ENCODE measurements around the gene NCOA1. TPM values are rescaled to one million over a fixed set of nuclear protein-coding genes. Genes with fewer than 3 reads are reported as not detected.

NCOA1 gene
- total RNA-seq, 1 donor from 2014 or later: 20.1 TPM

DNA sequence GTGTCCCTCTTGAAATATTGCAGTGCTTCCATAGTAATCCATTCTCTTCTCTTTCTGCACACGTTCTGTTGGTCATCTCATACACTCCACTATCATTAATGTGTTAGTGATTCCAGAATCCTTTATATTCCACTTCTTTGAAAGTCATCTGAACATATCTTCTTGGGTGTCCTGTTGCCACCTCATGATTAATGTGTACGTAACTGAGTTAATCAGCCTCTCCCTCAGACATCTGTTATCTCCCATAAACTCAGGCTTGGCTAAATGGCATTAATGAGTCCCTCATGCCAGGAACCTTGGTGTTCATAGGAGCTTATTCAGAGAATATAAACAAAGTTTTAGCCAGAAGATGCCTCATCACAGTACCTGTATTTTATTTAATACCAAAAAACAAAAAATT is 126.4 kb downstream of the NCOA1 start:
- Mint-ChIP-seq H3K4me3 (no peak overlapping the region), H3K36me3 (ENCODE audit: low read depth) (no peaks in the 10 kb centered on the region), H3K4me1 (peaks cover 3% of the 10 kb centered on the region), H3K27me3 (ENCODE audit: low read depth) (no peaks in the 10 kb centered on the region), H3K27ac (ENCODE audit: unreplicated experiment) (no peak overlapping the region), H3K9me3 (no peaks in the 10 kb centered on the region)
- TF ChIP-seq CTCF (conservative IDR thresholded peaks at IDR 0.05): no peak
- DNase-seq (ENCODE audit: low read depth, low spot score): no peak

GRCh38 chr2:24618144-24618543 is 127.1 kb downstream of the NCOA1 start:
- Mint-ChIP-seq H3K36me3 (ENCODE audit: low read depth) (no peaks in the 10 kb centered on the region), H3K4me1 (peaks cover 1% of the 10 kb centered on the region), H3K27me3 (ENCODE audit: low read depth) (no peaks in the 10 kb centered on the region), H3K27ac (ENCODE audit: unreplicated experiment) (no peak overlapping the region), H3K4me3 (no peak overlapping the region), H3K9me3 (no peaks in the 10 kb centered on the region)
- no peak for TF ChIP-seq CTCF (conservative IDR thresholded peaks at IDR 0.05)
- DNase-seq (ENCODE audit: low read depth, low spot score): no peak

DNA sequence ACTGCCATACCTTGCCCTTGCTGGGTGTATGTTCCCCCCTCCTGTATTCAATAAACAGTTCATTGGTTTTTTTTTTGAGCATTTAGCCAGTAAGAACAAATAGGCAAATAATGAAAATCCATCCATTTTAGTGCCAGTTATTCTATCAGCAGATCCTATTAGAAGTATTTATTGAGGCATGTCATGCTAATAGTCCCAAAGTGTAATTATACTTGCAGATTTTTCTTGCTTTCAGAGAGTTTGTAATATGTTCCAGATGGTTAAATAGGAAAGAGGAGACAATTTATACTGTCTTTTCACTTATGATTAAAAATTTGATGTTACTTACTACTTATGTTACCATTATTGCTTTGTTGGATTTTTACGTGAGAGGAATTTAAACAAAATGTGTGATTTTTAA is 127.6 kb downstream of the NCOA1 start:
- H3K36me3 Mint-ChIP-seq (ENCODE audit: low read depth): no peaks in the 10 kb centered on the region
- no peak for TF ChIP-seq CTCF (conservative IDR thresholded peaks at IDR 0.05)
- H3K9me3 Mint-ChIP-seq: no peaks in the 10 kb centered on the region
- no peaks in the 10 kb centered on the region for H3K27me3 Mint-ChIP-seq (ENCODE audit: low read depth)
- H3K27ac Mint-ChIP-seq (ENCODE audit: unreplicated experiment): no peak overlapping the region
- no peak overlapping the region for H3K4me3 Mint-ChIP-seq
- DNase-seq (ENCODE audit: low read depth, low spot score): no peak
- no peaks in the 10 kb centered on the region for H3K4me1 Mint-ChIP-seq

DNA sequence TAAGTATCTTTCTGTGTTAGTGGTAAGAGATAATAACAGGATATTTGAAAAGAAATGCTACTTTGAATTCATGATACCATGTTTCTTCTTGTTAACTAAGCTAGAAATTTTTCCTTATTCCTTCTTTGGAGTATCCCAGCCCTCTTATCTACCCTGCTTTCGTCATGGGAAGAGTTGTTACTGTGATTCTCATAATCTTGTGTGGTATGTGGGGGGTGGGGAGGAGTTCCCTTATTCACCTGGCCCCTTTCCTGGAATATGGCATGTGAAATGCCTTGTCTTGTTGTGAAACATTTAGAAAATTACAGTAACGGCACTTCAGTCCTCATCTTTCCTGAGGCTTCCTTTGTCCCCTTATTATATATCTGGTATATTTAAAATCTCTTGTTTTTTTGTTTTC is 129.9 kb downstream of the NCOA1 start:
- TF ChIP-seq CTCF (conservative IDR thresholded peaks at IDR 0.05): no peak
- Mint-ChIP-seq H3K27ac (ENCODE audit: unreplicated experiment) (no peak overlapping the region), H3K4me3 (no peak overlapping the region), H3K27me3 (ENCODE audit: low read depth) (no peaks in the 10 kb centered on the region), H3K4me1 (peaks cover under 1% of the 10 kb centered on the region), H3K36me3 (ENCODE audit: low read depth) (no peaks in the 10 kb centered on the region), H3K9me3 (no peaks in the 10 kb centered on the region)
- no peak for DNase-seq (ENCODE audit: low read depth, low spot score)

DNA sequence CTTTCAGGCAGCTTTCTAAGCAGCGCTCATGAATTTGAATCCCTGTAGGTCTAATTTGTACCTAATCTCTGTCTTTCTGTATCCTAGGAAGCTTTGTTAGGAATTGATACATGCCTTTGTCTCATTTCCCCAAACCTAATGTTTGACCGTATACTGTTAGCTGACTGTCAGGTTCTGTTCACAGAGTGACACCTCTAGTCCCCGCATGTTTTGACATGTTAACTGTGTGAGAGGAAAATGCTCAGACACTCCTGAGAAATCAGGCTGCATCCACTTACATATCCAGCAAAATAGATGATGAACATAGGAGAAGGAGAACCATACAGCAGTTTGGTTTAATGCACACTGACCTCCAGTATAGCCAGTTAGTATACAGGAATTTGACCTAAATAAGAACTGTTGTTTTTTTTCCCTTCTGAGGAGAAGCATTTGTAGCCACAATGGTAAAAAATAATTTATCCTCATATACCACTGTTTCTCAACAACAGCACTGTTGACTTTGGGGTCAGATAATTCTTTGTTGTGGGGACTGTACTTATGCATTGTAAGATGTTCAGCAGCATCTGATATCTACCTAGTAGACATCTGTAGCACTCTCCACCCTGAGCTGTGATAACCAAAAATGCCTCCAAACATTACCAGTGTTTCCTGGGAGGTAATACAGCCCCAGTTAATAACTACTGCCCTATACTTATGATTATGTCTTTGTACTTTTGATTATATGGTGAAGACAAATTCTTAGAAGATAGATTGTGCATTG is 130.9 kb downstream of the NCOA1 start:
- H3K9me3 Mint-ChIP-seq: no peaks in the 10 kb centered on the region
- peaks cover 4% of the 10 kb centered on the region for H3K4me1 Mint-ChIP-seq
- H3K27ac Mint-ChIP-seq (ENCODE audit: unreplicated experiment): no peak overlapping the region
- no peak for TF ChIP-seq CTCF (conservative IDR thresholded peaks at IDR 0.05)
- H3K4me3 Mint-ChIP-seq: no peak overlapping the region
- no peaks in the 10 kb centered on the region for H3K27me3 Mint-ChIP-seq (ENCODE audit: low read depth)
- DNase-seq (ENCODE audit: low read depth, low spot score): no peak
- no peaks in the 10 kb centered on the region for H3K36me3 Mint-ChIP-seq (ENCODE audit: low read depth)

All from neural crest cell (in vitro differentiated cells).